Panc1 (cell line): ENCODE measurements around the gene ZAR1.

ENCODE experiments used
- POLR2AphosphoS5 ChIP-seq: IDR thresholded peaks from 2 replicates; pipeline ENCODE4 v1.6.1; 2012; ENCODE audit warnings: mild to moderate bottlenecking, low read depth, low read length, moderate library complexity
- SIN3A ChIP-seq: IDR thresholded peaks from 2 replicates; pipeline ENCODE4 v1.6.1; 2012; ENCODE audit warnings: low read depth, mild to moderate bottlenecking, low read length, moderate library complexity, borderline replicate concordance; ENCODE audit not compliant: insufficient read depth
- TF ChIP-seq, protein P1 (sequence below): fragments of 450-650 bp; IDR thresholded peaks from 2 replicates; pipeline ENCODE4 v1.5.1; 2017; ENCODE audit warnings: mild to moderate bottlenecking
- TF ChIP-seq, protein P2 (sequence below), 2 experiments: IDR thresholded peaks; 2 replicates each; pipeline ENCODE4 v1.6.1; 2011 to 2012; ENCODE audit warnings: low read depth in 2 of 2, control low read depth in 1 of 2, low read length in 1 of 2, mild to moderate bottlenecking in 1 of 2, moderate library complexity in 1 of 2; ENCODE audit not compliant: insufficient read depth in 1 of 2

DNA sequence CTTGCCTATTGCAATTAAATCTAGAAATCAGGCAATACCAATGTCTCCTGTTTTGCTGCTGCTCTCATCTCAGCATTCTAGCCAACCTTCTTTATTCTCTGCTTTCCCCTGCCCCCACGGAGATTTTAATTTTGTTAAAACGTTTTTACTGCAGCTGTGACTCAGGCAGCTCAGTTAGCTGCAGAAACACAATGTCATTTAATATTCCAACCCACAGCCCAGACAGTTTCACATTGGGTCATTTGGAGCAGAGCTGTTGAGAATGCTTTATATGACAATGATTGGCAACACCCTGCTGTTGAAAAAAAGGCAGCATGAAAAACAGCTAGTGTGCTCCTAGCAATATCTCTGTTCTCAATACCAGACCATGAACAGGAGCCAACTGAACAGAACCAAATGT, 19.5 kb upstream of the ZAR1 start:
- TF ChIP-seq, protein P1, sequence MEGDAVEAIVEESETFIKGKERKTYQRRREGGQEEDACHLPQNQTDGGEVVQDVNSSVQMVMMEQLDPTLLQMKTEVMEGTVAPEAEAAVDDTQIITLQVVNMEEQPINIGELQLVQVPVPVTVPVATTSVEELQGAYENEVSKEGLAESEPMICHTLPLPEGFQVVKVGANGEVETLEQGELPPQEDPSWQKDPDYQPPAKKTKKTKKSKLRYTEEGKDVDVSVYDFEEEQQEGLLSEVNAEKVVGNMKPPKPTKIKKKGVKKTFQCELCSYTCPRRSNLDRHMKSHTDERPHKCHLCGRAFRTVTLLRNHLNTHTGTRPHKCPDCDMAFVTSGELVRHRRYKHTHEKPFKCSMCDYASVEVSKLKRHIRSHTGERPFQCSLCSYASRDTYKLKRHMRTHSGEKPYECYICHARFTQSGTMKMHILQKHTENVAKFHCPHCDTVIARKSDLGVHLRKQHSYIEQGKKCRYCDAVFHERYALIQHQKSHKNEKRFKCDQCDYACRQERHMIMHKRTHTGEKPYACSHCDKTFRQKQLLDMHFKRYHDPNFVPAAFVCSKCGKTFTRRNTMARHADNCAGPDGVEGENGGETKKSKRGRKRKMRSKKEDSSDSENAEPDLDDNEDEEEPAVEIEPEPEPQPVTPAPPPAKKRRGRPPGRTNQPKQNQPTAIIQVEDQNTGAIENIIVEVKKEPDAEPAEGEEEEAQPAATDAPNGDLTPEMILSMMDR, result no peak
- TF ChIP-seq POLR2AphosphoS5 (no peak), SIN3A (no peak)
- TF ChIP-seq, protein P2, sequence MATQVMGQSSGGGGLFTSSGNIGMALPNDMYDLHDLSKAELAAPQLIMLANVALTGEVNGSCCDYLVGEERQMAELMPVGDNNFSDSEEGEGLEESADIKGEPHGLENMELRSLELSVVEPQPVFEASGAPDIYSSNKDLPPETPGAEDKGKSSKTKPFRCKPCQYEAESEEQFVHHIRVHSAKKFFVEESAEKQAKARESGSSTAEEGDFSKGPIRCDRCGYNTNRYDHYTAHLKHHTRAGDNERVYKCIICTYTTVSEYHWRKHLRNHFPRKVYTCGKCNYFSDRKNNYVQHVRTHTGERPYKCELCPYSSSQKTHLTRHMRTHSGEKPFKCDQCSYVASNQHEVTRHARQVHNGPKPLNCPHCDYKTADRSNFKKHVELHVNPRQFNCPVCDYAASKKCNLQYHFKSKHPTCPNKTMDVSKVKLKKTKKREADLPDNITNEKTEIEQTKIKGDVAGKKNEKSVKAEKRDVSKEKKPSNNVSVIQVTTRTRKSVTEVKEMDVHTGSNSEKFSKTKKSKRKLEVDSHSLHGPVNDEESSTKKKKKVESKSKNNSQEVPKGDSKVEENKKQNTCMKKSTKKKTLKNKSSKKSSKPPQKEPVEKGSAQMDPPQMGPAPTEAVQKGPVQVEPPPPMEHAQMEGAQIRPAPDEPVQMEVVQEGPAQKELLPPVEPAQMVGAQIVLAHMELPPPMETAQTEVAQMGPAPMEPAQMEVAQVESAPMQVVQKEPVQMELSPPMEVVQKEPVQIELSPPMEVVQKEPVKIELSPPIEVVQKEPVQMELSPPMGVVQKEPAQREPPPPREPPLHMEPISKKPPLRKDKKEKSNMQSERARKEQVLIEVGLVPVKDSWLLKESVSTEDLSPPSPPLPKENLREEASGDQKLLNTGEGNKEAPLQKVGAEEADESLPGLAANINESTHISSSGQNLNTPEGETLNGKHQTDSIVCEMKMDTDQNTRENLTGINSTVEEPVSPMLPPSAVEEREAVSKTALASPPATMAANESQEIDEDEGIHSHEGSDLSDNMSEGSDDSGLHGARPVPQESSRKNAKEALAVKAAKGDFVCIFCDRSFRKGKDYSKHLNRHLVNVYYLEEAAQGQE (IDR thresholded peaks at IDR 0.05; ENCODE audit: insufficient read depth in 1 of 2, low read depth in 2 of 2, low read length in 1 of 2), result no peak
